Activated CD8-positive, alpha-beta T cell treated with anti-CD3 and anti-CD28 coated beads for 36 hours (primary cell): Measurements from ENCODE around the gene ZNF605. TPM values are rescaled to one million over a fixed set of nuclear protein-coding genes. Genes with fewer than 3 reads are reported as not detected.
"Not testable (repeated sequence)": the region's sequence is repeated elsewhere in the genome, so short reads cannot be mapped to it uniquely, and the experiment has no call there.

Experiments
- ATAC-seq: fragments of 200-7000 bp; cut with Tn5 transposase; one replicate; pipeline ENCODE4 v1.10.0; 2021; ENCODE audit warnings: mild to moderate bottlenecking, moderate library complexity
- CTCF ChIA-PET: fragments of 350-600 bp; sonication (Branson Sonifier 250); formaldehyde crosslinking; loops from one replicate; lab custom pipeline; 2021; ENCODE audit warnings: antibody characterized with exemption; lab: Charles Lee
- POLR2A ChIA-PET: fragments of 350-600 bp; sonication (Branson Sonifier 250); formaldehyde crosslinking; loops from one replicate; lab custom pipeline; 2021; ENCODE audit warnings: antibody characterized with exemption; lab: Charles Lee
- DNase-seq: peaks from one replicate; pipeline ENCODE4 v3.0.0-alpha.2; 2020
- H3K27ac Mint-ChIP-seq: one replicate; pipeline ENCODE4 v1.8.0; 2021; ENCODE audit warnings: mild to moderate bottlenecking, mixed read lengths
- H3K27me3 Mint-ChIP-seq: one replicate; pipeline ENCODE4 v1.8.0; 2021; ENCODE audit warnings: mixed read lengths
- H3K36me3 Mint-ChIP-seq: one replicate; pipeline ENCODE4 v1.8.0; 2021; ENCODE audit warnings: low read depth, mixed read lengths
- H3K4me1 Mint-ChIP-seq: one replicate; pipeline ENCODE4 v1.8.0; 2021; ENCODE audit warnings: low read depth, mixed read lengths
- H3K4me3 Mint-ChIP-seq: one replicate; pipeline ENCODE4 v1.8.0; 2021; ENCODE audit warnings: mild to moderate bottlenecking, moderate library complexity, mixed read lengths
- H3K9me3 Mint-ChIP-seq: one replicate; pipeline ENCODE4 v1.8.0; 2021; ENCODE audit warnings: mixed read lengths
- intact Hi-C: fragments of 100-400 bp; cut with micrococcal nuclease; formaldehyde crosslinking; loops from one replicate; pipeline ENCODE4 v1.10.0; 2022
- total RNA-seq, 2 experiments: library from RNA; stranded (reverse); gene quantifications; one replicate each; pipeline ENCODE4 v1.2.3, GENCODE V29; 2021
- TF ChIP-seq, protein P1 (sequence below): fragments of 200-600 bp; IDR thresholded peaks from one replicate; pipeline ENCODE4 v1.8.0; 2022; ENCODE audit warnings: antibody characterized with exemption, mild to moderate bottlenecking

Gene ZNF605
- total RNA-seq, 2 experiments from 2014 or later: 6.4 to 6.8 TPM

DNA sequence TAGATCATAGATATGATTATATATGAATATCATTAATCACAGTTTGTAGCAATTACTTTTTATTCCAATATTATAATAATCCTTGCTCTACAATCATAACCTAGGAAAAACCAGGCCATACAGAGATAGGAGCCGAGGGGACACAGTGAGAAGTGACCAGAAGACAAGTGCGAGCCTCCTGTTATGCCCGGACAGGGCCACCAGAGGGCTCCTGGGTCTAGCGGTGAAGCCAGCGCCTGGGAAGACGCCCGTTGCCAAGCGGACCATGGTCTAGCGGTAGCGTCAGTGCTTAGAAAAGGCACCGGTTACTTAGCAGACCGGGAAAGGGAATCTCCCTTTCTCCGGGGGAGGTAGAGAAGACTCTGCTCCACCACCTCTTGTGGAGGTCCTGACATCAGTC is 20.8 kb upstream of the ZNF605 start:
- TF ChIP-seq, protein P1, sequence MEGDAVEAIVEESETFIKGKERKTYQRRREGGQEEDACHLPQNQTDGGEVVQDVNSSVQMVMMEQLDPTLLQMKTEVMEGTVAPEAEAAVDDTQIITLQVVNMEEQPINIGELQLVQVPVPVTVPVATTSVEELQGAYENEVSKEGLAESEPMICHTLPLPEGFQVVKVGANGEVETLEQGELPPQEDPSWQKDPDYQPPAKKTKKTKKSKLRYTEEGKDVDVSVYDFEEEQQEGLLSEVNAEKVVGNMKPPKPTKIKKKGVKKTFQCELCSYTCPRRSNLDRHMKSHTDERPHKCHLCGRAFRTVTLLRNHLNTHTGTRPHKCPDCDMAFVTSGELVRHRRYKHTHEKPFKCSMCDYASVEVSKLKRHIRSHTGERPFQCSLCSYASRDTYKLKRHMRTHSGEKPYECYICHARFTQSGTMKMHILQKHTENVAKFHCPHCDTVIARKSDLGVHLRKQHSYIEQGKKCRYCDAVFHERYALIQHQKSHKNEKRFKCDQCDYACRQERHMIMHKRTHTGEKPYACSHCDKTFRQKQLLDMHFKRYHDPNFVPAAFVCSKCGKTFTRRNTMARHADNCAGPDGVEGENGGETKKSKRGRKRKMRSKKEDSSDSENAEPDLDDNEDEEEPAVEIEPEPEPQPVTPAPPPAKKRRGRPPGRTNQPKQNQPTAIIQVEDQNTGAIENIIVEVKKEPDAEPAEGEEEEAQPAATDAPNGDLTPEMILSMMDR: peak; percentile 61
- POLR2A ChIA-PET: interaction anchor here (0.8 kb wide), 1 partner anchor 10 kb away, joined by 4 read pairs; the partner anchor contains the start of gene ZNF26
- CTCF ChIA-PET: interaction anchor here (1.1 kb wide), 2 partner anchors 13 to 202 kb away, joined by 3 read pairs; no protein-coding TSS in a partner anchor

DNA sequence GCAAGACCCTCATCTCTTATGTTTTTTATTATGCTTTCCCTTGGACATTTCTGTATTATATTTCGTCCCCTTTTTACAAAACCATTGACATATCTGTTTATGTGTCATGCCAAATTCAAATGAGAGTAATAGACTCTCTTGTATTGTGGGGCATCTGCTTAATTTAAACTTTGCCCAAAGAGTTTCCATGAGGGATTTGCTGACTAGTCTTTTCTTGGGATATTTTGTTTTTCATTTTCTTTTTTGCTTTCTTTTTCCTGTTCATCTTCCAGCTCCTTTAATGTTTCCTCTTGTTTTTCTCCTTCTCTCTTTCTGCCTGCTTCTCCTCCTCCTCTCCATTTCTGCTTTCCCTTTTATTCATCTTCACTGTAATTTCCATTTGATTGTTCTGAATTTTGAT is 16.3 kb upstream of the ZNF605 start:
- no peak overlapping the region for H3K27ac Mint-ChIP-seq
- ATAC-seq (no peak), DNase-seq (no peak)
- peaks cover 13% of the 10 kb centered on the region for H3K9me3 Mint-ChIP-seq
- intact Hi-C loops: no loop called here
- H3K4me1 Mint-ChIP-seq: no peaks in the 10 kb centered on the region
- ChIA-PET POLR2A (no interaction called here), CTCF (no interaction called here)
- no peaks in the 10 kb centered on the region for H3K36me3 Mint-ChIP-seq
- TF ChIP-seq, protein P1: no peak
- H3K27me3 Mint-ChIP-seq: peaks cover 1% of the 10 kb centered on the region
- no peak overlapping the region for H3K4me3 Mint-ChIP-seq

More for the DNA sequence above, 20.8 kb upstream of the ZNF605 start:
- DNase-seq: peak; percentile 75
- H3K4me3 Mint-ChIP-seq, ATAC-seq, H3K27ac Mint-ChIP-seq, H3K36me3 Mint-ChIP-seq, H3K4me1 Mint-ChIP-seq, H3K27me3 Mint-ChIP-seq, intact Hi-C loops: not testable (repeated sequence)
- peaks cover 19% of the 10 kb centered on the region for H3K9me3 Mint-ChIP-seq

DNA sequence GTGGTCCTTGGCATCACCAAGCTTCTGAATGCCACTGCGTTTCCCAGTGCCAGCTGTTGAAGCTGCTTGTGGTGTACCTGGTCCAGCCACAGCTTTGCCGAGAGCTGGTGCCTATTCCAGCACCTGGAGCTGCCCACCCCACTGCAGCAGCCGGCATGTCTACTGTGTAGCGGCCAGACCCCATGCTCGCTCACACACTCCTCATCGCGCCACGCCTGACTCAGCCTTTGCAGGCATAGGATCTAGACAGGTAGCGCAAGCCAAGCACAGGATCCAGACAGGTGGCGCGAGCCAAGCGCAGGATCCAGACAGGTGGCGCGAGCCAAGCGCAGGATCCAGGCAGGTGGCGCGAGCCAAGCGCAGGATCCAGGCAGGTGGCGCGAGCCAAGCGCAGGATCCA is 11.6 kb upstream of the ZNF605 start:
- no peaks in the 10 kb centered on the region for H3K27me3 Mint-ChIP-seq
- peaks cover 25% of the 10 kb centered on the region for H3K9me3 Mint-ChIP-seq
- no peak overlapping the region for H3K27ac Mint-ChIP-seq
- TF ChIP-seq, protein P1: no peak
- POLR2A ChIA-PET: no interaction called here
- no peak for ATAC-seq
- H3K4me1 Mint-ChIP-seq: no peaks in the 10 kb centered on the region
- intact Hi-C loops: no loop called here
- H3K36me3 Mint-ChIP-seq: peaks cover 12% of the 10 kb centered on the region
- no peak overlapping the region for H3K4me3 Mint-ChIP-seq
- DNase-seq: no peak
- CTCF ChIA-PET: no interaction called here

DNA sequence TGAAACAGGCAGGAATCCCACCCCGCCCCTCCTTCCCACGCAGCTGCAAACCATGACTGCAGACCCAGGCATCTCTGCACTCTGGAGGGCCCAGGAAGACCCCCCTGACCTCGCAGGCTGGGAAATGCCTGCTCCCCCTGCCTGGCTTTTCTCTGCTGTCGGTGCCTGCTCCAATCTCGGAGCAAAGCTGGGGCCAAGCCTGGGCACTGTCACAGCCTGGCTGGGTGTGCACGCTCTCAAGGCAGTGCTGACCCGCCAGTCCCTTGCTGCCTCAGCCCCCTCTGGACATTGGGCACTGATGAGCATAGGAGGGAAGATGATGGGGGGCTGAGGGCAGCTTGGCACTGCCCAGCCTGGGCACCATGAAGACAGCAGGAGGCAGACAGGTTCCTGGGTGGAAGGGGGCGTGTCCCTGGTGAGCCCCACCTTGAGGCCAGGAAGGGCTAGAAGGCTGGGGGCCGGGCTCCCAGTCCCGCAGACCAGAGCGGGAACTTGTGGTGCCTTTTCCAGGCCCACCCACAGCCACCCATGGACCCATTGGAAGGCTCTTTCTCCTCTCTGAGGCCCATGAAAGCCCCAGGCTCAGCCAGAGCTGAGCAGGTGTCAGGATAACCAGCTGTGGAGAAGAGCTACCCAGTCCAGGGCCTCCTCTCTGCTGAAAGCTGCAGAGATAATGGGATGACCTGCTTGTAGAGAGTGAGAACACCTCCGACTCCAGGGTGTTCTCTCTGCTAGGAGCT is 10.7 kb upstream of the ZNF605 start:
- Mint-ChIP-seq H3K36me3 (peaks cover 12% of the 10 kb centered on the region), H3K4me3 (no peak overlapping the region), H3K27ac (no peak overlapping the region), H3K4me1 (no peaks in the 10 kb centered on the region), H3K9me3 (peaks cover 19% of the 10 kb centered on the region), H3K27me3 (no peaks in the 10 kb centered on the region)
- DNase-seq (no peak), ATAC-seq (no peak)
- POLR2A ChIA-PET: interaction anchor here (0.6 kb wide), 1 partner anchor 50 kb away, joined by 3 read pairs; no protein-coding TSS in a partner anchor
- TF ChIP-seq, protein P1: no peak
- intact Hi-C loops: no loop called here
- CTCF ChIA-PET: no interaction called here

DNA sequence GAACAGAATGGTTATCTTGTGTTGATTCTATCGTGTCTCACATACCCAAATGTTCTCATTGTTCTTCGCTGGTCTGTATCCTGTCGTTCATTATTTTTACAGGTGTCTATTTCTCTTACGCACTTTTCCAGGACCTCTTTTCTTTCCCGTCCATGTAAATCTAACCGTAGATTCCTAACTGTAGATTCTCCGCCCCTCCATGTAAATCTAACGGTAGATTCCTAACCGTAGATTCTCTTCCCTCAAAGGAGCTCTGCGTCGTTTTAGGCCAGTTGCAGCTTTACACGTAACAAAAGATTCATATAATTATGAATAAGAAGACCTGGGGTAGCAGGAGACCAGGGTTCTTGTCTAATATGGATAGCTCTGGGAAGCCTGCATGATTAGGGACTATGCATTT is 9.7 kb upstream of the ZNF605 start:
- CTCF ChIA-PET: no interaction called here
- Mint-ChIP-seq H3K27ac (no peak overlapping the region), H3K27me3 (no peaks in the 10 kb centered on the region), H3K9me3 (peaks cover 17% of the 10 kb centered on the region), H3K36me3 (peaks cover 12% of the 10 kb centered on the region), H3K4me3 (no peak overlapping the region), H3K4me1 (no peaks in the 10 kb centered on the region)
- TF ChIP-seq, protein P1: no peak
- intact Hi-C loops: no loop called here
- POLR2A ChIA-PET: no interaction called here
- ATAC-seq (no peak), DNase-seq (no peak)
